Lower lobe of right lung (tissue), 2 donors: ENCODE results near the gene NPM3. TPM values are rescaled to one million over a fixed set of nuclear protein-coding genes. Genes with fewer than 3 reads are reported as not detected.

Source experiments
- ATAC-seq, 2 donors: fragments of 200-7000 bp; cut with Tn5 transposase; one replicate each; pipeline ENCODE4 v1.9.1; 2020 to 2022; ENCODE audit warnings: mild to moderate bottlenecking in 2 of 2, moderate library complexity in 2 of 2
- DNase-seq: peaks from one replicate; pipeline ENCODE4 v3.0.0-alpha.2; 2020
- H3K27ac ChIP-seq: fragments of 200-600 bp; one replicate; pipeline ENCODE4 v1.8.0; 2022
- H3K27me3 ChIP-seq: fragments of 200-600 bp; one replicate; pipeline ENCODE4 v1.8.0; 2022; ENCODE audit warnings: low read depth
- H3K36me3 ChIP-seq: fragments of 200-600 bp; one replicate; pipeline ENCODE4 v1.8.0; 2022; ENCODE audit warnings: mild to moderate bottlenecking
- H3K4me1 ChIP-seq: fragments of 200-600 bp; one replicate; pipeline ENCODE4 v1.8.0; 2022
- H3K4me3 ChIP-seq: fragments of 200-600 bp; one replicate; pipeline ENCODE4 v1.8.0; 2022; ENCODE audit warnings: mild to moderate bottlenecking
- H3K9me3 ChIP-seq: fragments of 200-600 bp; one replicate; pipeline ENCODE4 v1.8.0; 2022
- intact Hi-C: fragments of 100-400 bp; cut with DNase I; formaldehyde crosslinking; loops from one replicate; pipeline ENCODE4 v1.11.0; 2022
- total RNA-seq: library from RNA; stranded (reverse); fragmentation: NEBNext Ultra II Directional; extraction: Animal tissue kit (Norgen Biotek cat#: 25700); gene quantifications from one replicate; pipeline ENCODE4 v1.2.1, GENCODE V29; 2021
- TF ChIP-seq, protein P1 (sequence below): fragments of 200-600 bp; IDR thresholded peaks from one replicate; pipeline ENCODE4 v1.8.0; 2022; ENCODE audit warnings: antibody characterized with exemption, mild to moderate bottlenecking
- donor health status: DM: no; HTN: yes; CAD: no; lungs with severe emphysema.

NPM3 gene
- total RNA-seq, 1 donor from 2014 or later: 17.4 TPM

GRCh38 chr10:101774589-101775272 is 8.5 kb downstream of the NPM3 start:
- DNase-seq: no peak
- intact Hi-C loops: no loop called here
- H3K4me1 ChIP-seq: peaks cover 32% of the 10 kb centered on the region
- H3K27ac ChIP-seq: no peak overlapping the region
- ATAC-seq: no peak
- no peaks in the 10 kb centered on the region for H3K36me3 ChIP-seq
- H3K9me3 ChIP-seq: no peaks in the 10 kb centered on the region
- TF ChIP-seq, protein P1, sequence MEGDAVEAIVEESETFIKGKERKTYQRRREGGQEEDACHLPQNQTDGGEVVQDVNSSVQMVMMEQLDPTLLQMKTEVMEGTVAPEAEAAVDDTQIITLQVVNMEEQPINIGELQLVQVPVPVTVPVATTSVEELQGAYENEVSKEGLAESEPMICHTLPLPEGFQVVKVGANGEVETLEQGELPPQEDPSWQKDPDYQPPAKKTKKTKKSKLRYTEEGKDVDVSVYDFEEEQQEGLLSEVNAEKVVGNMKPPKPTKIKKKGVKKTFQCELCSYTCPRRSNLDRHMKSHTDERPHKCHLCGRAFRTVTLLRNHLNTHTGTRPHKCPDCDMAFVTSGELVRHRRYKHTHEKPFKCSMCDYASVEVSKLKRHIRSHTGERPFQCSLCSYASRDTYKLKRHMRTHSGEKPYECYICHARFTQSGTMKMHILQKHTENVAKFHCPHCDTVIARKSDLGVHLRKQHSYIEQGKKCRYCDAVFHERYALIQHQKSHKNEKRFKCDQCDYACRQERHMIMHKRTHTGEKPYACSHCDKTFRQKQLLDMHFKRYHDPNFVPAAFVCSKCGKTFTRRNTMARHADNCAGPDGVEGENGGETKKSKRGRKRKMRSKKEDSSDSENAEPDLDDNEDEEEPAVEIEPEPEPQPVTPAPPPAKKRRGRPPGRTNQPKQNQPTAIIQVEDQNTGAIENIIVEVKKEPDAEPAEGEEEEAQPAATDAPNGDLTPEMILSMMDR: no peak
- H3K4me3 ChIP-seq: no peak overlapping the region
- H3K27me3 ChIP-seq: peaks cover 83% of the 10 kb centered on the region

DNA sequence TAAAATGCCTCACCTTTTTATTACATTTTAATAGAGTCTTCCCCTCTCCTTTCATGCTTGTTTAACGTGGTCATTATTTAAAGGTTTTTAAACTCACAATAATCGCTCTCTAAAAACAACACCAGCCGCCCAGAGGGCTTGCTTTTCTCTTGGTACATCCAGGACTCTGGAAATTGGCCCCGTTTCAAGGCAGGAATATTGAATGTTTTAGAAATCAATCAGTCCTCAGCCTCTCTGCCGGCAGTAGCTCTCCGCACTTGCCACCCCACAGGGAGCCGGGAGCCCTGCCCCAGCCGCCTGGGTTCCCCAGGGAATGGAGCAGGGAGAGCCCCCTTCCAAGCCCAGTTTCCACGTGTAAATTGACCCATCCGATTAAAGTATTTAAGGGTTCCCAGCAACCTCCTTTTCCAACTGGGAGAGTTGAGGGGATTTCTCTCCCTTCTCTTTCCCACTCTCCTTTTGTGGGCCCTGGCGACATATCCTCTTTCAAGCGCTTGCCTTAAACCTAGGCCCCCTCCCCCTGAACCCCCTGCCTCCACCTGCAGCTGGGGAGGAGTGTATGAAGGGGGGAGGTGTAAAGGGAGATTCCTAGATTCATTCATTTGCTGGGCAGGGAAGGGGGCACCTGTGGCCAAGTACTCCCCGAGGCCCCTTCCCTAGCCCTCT is 9.2 kb downstream of the NPM3 start:
- Histone ChIP-seq H3K36me3 (no peaks in the 10 kb centered on the region), H3K27me3 (peaks cover 81% of the 10 kb centered on the region), H3K9me3 (no peaks in the 10 kb centered on the region), H3K27ac (no peak overlapping the region), H3K4me1 (peaks cover 26% of the 10 kb centered on the region), H3K4me3 (no peak overlapping the region)
- ATAC-seq (no peak), DNase-seq (no peak)
- intact Hi-C loops: no loop called here
- TF ChIP-seq, protein P1: no peak

DNA sequence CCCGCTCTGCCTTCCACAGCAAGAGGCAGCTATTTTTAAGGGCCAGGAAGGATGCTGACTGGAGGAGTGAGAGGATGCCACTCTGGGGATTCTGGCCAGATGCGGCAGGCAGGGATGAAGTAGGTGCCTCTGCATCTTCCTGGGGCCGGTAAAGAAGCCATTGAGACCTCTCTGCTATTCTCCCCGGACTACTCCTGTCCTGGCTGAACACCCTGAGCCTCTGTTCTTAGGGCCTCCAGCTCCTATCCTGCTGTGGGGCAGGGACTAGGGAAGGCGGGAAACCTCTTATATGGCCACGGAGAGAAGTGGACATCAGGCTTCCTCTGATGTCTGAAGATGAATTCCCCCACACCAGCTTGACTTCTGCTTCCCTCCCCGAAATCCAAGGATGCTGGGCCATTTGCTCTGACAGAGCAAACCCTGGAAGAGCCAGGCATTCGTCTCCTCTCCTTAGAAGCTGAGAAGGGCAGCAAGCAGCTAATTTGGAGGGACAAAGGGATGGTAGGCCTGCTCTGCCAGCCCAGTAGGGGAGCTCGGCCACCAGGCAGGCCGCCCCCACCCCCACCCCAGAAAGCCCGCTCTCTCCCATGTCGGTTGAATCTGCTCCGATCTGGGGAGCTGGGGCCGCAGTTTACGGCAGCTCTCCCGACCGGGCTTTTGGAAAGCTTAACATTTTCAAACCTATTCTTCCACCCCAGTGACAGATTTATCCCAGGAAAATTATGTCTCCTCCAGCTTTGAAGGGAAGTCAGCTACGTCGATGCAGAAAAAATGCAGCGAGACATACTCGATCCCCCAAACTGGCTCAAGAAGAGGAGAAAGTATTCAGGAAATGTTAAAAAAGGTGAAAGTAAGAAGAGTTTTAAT is 10.1 kb downstream of the NPM3 start:
- Histone ChIP-seq H3K27ac (no peak overlapping the region), H3K4me3 (no peak overlapping the region), H3K36me3 (no peaks in the 10 kb centered on the region), H3K27me3 (peaks cover 83% of the 10 kb centered on the region), H3K9me3 (no peaks in the 10 kb centered on the region), H3K4me1 (peaks cover 16% of the 10 kb centered on the region)
- DNase-seq (no peak), ATAC-seq (no peak)
- TF ChIP-seq, protein P1: no peak
- intact Hi-C loops: no loop called here

GRCh38 chr10:101772017-101772894 is 11.0 kb downstream of the NPM3 start:
- ATAC-seq: no peak
- no peaks in the 10 kb centered on the region for H3K9me3 ChIP-seq
- peaks cover 80% of the 10 kb centered on the region for H3K27me3 ChIP-seq
- peaks cover 15% of the 10 kb centered on the region for H3K4me1 ChIP-seq
- TF ChIP-seq, protein P1: no peak
- intact Hi-C loops: no loop called here
- H3K27ac ChIP-seq: no peak overlapping the region
- no peak for DNase-seq
- no peaks in the 10 kb centered on the region for H3K36me3 ChIP-seq
- no peak overlapping the region for H3K4me3 ChIP-seq

- Histone ChIP-seq H3K27me3 (peaks cover 71% of the 10 kb centered on the region), H3K9me3 (no peaks in the 10 kb centered on the region)
These were observed 11.9 kb downstream of the NPM3 start for GRCh38 chr10:101771380-101771779.

More at GRCh38 chr10:101771380-101771779, 11.9 kb downstream of the NPM3 start:
- TF ChIP-seq, protein P1: no peak
- intact Hi-C loops: no loop called here
- Histone ChIP-seq H3K4me1 (peaks cover 13% of the 10 kb centered on the region), H3K27ac (no peak overlapping the region), H3K4me3 (no peak overlapping the region), H3K36me3 (no peaks in the 10 kb centered on the region)
- no peak for DNase-seq
- no peak for ATAC-seq
